Ishikawa (cell line): ENCODE results near the gene PTH2R.

Experiments
- CEBPB ChIP-seq: IDR thresholded peaks from 2 replicates; pipeline ENCODE4 v1.6.1; 2012
- CREB1 ChIP-seq: IDR thresholded peaks from 2 replicates; pipeline ENCODE4 v1.6.1; 2012; ENCODE audit warnings: low read depth
- EGR1 ChIP-seq: IDR thresholded peaks from 2 replicates; pipeline ENCODE4 v1.6.1; 2012
- EP300 ChIP-seq: IDR thresholded peaks from 2 replicates; pipeline ENCODE4 v1.6.1; 2012; ENCODE audit warnings: borderline replicate concordance
- FOXM1 ChIP-seq: IDR thresholded peaks from 2 replicates; pipeline ENCODE4 v1.6.1; 2012; ENCODE audit warnings: low read depth, borderline replicate concordance
- NFIC ChIP-seq: IDR thresholded peaks from 2 replicates; pipeline ENCODE4 v1.6.1; 2012
- RAD21 ChIP-seq: IDR thresholded peaks from 2 replicates; pipeline ENCODE4 v1.6.1; 2012; ENCODE audit warnings: low read depth
- TAF1 ChIP-seq: IDR thresholded peaks from 2 replicates; pipeline ENCODE4 v1.6.1; 2012; ENCODE audit warnings: low read depth, mild to moderate bottlenecking
- TCF12 ChIP-seq: IDR thresholded peaks from 2 replicates; pipeline ENCODE4 v1.6.1; 2012; ENCODE audit warnings: low read depth
- TEAD4 ChIP-seq: IDR thresholded peaks from 2 replicates; pipeline ENCODE4 v1.6.1; 2012
- YY1 ChIP-seq: IDR thresholded peaks from 2 replicates; pipeline ENCODE4 v1.6.1; 2012; ENCODE audit warnings: low read depth
- ZBTB7A ChIP-seq: IDR thresholded peaks from 2 replicates; pipeline ENCODE4 v1.6.1; 2012; ENCODE audit warnings: low read depth
- TF ChIP-seq, protein P1 (sequence below): IDR thresholded peaks from 2 replicates; pipeline ENCODE4 v1.6.1; 2012
- TF ChIP-seq, protein P2 (sequence below): IDR thresholded peaks from 2 replicates; pipeline ENCODE4 v1.6.1; 2012; ENCODE audit warnings: low read depth, mild to moderate bottlenecking
- TF ChIP-seq, protein P3 (sequence below): IDR thresholded peaks from 2 replicates; pipeline ENCODE4 v1.6.1; 2012

PTH2R gene, protein sequence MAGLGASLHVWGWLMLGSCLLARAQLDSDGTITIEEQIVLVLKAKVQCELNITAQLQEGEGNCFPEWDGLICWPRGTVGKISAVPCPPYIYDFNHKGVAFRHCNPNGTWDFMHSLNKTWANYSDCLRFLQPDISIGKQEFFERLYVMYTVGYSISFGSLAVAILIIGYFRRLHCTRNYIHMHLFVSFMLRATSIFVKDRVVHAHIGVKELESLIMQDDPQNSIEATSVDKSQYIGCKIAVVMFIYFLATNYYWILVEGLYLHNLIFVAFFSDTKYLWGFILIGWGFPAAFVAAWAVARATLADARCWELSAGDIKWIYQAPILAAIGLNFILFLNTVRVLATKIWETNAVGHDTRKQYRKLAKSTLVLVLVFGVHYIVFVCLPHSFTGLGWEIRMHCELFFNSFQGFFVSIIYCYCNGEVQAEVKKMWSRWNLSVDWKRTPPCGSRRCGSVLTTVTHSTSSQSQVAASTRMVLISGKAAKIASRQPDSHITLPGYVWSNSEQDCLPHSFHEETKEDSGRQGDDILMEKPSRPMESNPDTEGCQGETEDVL

DNA sequence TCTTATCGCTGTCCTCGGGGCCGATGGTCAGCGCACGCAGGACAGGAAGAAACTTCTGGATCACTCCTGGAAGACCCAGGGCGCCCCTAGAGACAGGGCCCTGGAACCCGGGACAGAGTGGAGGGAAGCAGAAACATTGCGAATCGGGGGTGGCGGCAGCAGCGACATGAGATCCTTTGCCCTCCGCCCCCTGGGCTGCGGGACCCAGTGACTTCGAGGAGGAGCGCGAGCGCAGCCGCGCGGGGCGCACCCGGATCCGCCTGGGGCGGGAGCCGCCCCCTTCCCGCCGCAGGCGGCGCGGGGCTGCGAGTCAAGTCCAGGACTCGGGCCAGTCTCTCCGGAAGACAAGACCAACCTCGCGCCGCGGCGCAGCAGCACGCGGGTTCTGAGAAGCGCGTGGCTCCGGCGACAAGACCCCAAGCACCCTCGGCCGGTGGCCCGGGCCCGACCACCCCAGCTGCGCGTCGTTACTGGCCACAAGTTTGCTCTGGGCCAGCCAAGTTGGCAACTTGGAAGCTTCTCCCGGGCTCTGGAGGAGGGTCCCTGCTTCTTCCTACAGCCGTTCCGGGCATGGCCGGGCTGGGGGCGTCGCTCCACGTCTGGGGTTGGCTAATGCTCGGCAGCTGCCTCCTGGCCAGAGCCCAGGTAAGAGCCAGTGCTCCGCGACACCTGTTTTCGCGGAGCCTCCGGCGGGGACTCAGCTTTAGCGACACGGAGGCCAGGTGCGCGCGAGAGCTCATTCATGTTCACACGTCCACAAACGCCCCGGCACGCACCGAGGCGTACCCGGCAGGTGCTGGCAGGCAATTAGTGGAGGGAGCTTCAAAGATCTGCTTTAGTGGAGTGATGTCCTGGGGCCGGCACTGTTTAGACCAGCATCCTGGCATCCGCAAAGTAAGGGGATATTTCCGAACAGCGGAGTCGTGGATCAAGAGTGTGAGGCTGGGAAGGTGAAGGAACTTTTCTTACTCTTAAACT, at the start of gene PTH2R:
PTH2R (plus strand) TSS at position 319 of the 978 bp plus-strand sequence; CDS start at position 571, 252 bp downstream.
- TF ChIP-seq, protein P1, sequence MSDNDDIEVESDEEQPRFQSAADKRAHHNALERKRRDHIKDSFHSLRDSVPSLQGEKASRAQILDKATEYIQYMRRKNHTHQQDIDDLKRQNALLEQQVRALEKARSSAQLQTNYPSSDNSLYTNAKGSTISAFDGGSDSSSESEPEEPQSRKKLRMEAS, result peak; percentile 50; the same call in 1 of the 2 replicates
- TF ChIP-seq ZBTB7A, result no peak

DNA sequence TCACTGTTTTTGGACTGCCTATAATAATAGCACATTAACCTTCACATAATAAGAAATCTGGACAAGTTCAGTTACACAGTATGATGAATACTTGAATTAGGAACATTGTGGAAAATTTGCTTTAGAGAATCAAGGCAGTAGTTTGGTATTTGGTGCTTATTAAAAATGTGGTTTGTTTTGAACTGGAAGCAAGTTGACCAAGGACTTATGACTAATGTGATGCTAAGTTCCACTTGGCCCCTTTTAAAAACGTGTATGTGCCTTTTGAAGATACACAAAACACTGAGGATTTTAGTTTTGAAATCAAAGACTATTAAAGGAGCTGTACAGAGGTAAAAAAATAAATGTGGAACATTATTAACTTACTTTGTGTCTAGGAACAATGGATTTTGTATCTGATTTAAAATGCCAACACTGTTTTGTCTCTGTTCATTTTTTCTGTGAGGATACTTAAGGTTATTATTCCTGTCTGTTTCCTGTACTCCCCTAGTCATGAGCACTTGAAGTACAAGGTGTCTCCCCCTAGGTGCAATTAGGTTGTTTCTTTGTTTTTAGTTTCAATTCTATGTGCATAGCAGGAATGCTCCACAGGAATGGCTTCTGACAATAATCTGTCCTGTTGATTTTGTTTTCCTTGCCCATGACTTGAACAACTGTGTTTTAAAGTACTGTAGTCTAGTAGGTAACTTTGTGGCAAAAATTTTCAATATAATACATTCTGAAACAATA, 49.6 kb upstream of the PTH2R start:
- TF ChIP-seq, protein P2, sequence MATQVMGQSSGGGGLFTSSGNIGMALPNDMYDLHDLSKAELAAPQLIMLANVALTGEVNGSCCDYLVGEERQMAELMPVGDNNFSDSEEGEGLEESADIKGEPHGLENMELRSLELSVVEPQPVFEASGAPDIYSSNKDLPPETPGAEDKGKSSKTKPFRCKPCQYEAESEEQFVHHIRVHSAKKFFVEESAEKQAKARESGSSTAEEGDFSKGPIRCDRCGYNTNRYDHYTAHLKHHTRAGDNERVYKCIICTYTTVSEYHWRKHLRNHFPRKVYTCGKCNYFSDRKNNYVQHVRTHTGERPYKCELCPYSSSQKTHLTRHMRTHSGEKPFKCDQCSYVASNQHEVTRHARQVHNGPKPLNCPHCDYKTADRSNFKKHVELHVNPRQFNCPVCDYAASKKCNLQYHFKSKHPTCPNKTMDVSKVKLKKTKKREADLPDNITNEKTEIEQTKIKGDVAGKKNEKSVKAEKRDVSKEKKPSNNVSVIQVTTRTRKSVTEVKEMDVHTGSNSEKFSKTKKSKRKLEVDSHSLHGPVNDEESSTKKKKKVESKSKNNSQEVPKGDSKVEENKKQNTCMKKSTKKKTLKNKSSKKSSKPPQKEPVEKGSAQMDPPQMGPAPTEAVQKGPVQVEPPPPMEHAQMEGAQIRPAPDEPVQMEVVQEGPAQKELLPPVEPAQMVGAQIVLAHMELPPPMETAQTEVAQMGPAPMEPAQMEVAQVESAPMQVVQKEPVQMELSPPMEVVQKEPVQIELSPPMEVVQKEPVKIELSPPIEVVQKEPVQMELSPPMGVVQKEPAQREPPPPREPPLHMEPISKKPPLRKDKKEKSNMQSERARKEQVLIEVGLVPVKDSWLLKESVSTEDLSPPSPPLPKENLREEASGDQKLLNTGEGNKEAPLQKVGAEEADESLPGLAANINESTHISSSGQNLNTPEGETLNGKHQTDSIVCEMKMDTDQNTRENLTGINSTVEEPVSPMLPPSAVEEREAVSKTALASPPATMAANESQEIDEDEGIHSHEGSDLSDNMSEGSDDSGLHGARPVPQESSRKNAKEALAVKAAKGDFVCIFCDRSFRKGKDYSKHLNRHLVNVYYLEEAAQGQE, result no peak
- no peak for TF ChIP-seq EP300

DNA sequence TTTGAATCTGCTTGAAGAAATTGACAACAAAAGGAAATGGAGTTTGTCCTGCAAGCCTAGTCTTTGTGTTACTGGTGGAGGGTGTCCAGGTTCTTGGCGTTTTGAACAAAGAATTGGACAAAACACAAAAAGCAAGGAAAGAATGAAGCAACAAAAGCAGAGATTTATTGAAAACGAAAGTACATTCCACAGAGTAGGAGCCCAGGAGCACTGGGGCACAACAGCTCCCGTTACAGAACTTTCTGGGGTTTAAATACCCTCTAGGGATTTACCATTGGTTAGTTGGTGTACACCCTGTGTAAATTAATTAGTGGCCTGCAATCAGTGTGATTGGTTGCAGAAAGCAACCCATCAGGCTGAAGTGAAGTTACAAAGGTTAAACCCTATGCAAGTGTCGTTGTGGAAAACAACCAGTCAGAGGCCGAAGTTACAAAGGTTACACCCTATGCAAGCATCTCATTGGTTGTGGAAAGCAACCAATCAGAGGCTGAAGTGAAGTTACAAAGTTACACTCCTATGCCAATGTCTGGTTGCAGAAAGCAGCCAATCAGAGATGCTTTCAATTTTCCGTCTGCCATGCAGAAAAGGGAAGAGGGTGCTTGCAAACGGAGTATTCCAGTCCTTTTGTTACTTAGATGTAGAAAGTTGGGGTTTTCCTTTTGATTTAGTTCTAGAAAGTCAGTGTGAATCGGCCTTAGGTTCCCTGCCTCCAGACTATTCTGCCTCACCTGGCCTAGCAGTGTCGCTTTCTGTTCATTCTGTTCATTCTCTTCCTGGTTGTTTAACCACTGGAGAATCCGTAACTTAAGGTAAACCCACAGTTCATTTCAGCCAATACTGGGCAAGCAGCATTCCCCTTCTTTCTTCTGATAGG, 47.6 kb upstream of the PTH2R start:
- TF ChIP-seq, protein P2, result no peak
- no peak for TF ChIP-seq NFIC
- no peak for TF ChIP-seq TAF1
- no peak for TF ChIP-seq ZBTB7A
- TF ChIP-seq FOXM1, result no peak
- TF ChIP-seq CREB1, result no peak
- no peak for TF ChIP-seq CEBPB

DNA sequence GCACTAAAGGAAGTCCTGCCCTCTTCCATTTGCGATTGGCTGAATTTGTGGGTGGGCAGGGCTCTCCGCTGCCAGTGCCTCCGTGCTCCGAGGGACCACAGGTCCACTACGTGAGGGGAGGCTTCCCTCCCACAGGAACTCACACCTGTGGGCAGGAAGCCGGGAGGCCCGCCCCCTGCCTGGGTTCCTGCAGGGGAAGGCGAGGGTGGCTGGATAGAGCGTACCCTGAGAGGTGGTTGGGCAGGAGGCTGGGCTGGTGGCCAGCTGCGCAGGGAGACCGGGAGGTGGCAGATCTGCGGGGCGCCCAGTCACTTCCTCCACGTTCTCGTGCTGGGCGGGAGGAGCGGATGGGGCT, 47.0 kb upstream of the PTH2R start:
- no peak for TF ChIP-seq TEAD4

DNA sequence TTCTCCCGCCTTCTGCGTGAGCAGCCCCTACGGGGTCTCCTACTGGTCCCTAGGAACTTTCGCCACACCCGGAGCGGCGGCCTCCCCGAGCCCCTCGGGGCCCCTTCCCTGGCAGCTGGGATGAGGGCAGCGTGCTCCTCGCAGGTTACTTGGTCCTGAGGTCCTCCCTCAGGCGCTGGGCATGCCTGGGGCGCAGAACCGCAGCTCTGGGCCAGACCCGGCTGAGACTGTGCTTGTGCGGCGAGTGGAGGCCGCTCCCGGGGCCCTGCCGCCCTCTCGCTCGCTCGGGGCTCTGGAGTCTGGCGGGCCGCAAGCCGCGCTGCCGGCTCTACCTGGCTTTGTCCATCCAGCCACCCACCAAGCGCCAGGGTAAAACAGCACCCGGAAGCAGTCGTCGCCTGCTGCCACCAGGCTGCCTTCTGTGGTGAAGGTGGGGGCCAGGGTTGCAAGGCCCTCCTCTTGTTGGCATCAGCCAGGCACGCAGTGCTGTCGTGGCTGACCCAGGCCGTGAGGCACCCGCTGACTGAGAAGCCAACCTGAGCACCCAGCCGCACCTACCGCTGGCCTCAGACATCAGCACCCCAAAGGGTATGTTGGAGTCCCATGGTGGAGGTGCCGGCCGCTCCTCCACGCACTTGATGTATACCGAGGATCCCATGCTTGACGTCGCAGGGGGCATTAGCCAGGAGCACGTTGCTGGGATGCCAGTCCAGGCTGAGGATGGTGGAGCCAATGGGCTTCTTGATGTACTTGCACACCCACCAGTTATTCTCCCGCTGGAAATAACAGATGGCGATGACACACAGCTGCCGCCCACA, 46.1 kb upstream of the PTH2R start:
- TF ChIP-seq TCF12 (no peak), EGR1 (no peak), EP300 (no peak), CREB1 (no peak), RAD21 (no peak), TEAD4 (no peak), FOXM1 (no peak), CEBPB (no peak), TAF1 (no peak), NFIC (no peak), YY1 (no peak), ZBTB7A (no peak)
- TF ChIP-seq, protein P2, result no peak
- TF ChIP-seq, protein P3, sequence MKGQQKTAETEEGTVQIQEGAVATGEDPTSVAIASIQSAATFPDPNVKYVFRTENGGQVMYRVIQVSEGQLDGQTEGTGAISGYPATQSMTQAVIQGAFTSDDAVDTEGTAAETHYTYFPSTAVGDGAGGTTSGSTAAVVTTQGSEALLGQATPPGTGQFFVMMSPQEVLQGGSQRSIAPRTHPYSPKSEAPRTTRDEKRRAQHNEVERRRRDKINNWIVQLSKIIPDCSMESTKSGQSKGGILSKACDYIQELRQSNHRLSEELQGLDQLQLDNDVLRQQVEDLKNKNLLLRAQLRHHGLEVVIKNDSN, result no peak
- TF ChIP-seq, protein P1, result no peak
